Lower lobe of right lung (tissue), 2 donors: ENCODE measurements around the gene SIGLEC6. TPM values are rescaled to one million over a fixed set of nuclear protein-coding genes. Genes with fewer than 3 reads are reported as not detected.

Source experiments
- ATAC-seq, 2 donors: fragments of 200-7000 bp; cut with Tn5 transposase; one replicate each; pipeline ENCODE4 v1.9.1; 2020 to 2022; ENCODE audit warnings: mild to moderate bottlenecking in 2 of 2, moderate library complexity in 2 of 2
- DNase-seq: peaks from one replicate; pipeline ENCODE4 v3.0.0-alpha.2; 2020
- H3K27ac ChIP-seq: fragments of 200-600 bp; one replicate; pipeline ENCODE4 v1.8.0; 2022
- H3K27me3 ChIP-seq: fragments of 200-600 bp; one replicate; pipeline ENCODE4 v1.8.0; 2022; ENCODE audit warnings: low read depth
- H3K36me3 ChIP-seq: fragments of 200-600 bp; one replicate; pipeline ENCODE4 v1.8.0; 2022; ENCODE audit warnings: mild to moderate bottlenecking
- H3K4me1 ChIP-seq: fragments of 200-600 bp; one replicate; pipeline ENCODE4 v1.8.0; 2022
- H3K4me3 ChIP-seq: fragments of 200-600 bp; one replicate; pipeline ENCODE4 v1.8.0; 2022; ENCODE audit warnings: mild to moderate bottlenecking
- H3K9me3 ChIP-seq: fragments of 200-600 bp; one replicate; pipeline ENCODE4 v1.8.0; 2022
- CTCF ChIP-seq: fragments of 200-600 bp; IDR thresholded peaks from one replicate; pipeline ENCODE4 v1.8.0; 2022; ENCODE audit warnings: antibody characterized with exemption, mild to moderate bottlenecking
- intact Hi-C: fragments of 100-400 bp; cut with DNase I; formaldehyde crosslinking; loops from one replicate; pipeline ENCODE4 v1.11.0; 2022
- total RNA-seq: library from RNA; stranded (reverse); fragmentation: NEBNext Ultra II Directional; extraction: Animal tissue kit (Norgen Biotek cat#: 25700); gene quantifications from one replicate; pipeline ENCODE4 v1.2.1, GENCODE V29; 2021
- donor health status: DM: no; HTN: yes; CAD: no; lungs with severe emphysema.

SIGLEC6 gene
- total RNA-seq, 1 donor from 2014 or later: 6.5 TPM

GRCh38 chr19:51529301-51529700 is 2.2 kb downstream of the SIGLEC6 start:
- H3K27ac ChIP-seq: no peak overlapping the region
- no peak for DNase-seq

DNA sequence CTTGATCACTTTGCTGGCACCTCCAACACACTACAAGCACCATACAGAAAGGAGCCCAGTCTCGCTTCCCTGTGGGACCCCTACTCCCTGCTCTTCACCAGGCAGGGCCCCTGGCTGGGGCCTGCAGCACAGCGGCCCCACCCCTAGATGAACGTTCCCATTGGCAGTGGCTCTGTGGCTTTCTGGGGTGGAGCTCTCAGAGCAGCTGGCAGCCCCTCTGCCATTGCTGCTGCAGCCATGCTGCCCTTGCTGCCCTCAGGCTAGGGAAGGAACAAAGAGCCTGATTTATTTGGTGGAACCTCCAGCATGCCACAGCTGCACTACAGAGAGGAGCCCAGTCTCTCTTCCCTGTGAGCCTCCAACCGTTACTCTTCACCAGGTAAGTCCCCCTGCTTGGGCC is 5.8 kb downstream of the SIGLEC6 start:
- intact Hi-C loops: no loop called here
- no peak for TF ChIP-seq CTCF
- no peaks in the 10 kb centered on the region for H3K36me3 ChIP-seq
- ATAC-seq (no peak), DNase-seq (no peak)
- no peaks in the 10 kb centered on the region for H3K9me3 ChIP-seq
- no peaks in the 10 kb centered on the region for H3K4me1 ChIP-seq
- no peak overlapping the region for H3K27ac ChIP-seq
- H3K27me3 ChIP-seq: peaks cover 5% of the 10 kb centered on the region
- H3K4me3 ChIP-seq: no peak overlapping the region

More at GRCh38 chr19:51529301-51529700, 2.2 kb downstream of the SIGLEC6 start:
- Histone ChIP-seq H3K4me3 (no peak overlapping the region), H3K9me3 (no peaks in the 10 kb centered on the region), H3K36me3 (no peaks in the 10 kb centered on the region), H3K27me3 (no peaks in the 10 kb centered on the region), H3K4me1 (no peaks in the 10 kb centered on the region)
- no peak for TF ChIP-seq CTCF
- no peak for ATAC-seq
- intact Hi-C loops: no loop called here

DNA sequence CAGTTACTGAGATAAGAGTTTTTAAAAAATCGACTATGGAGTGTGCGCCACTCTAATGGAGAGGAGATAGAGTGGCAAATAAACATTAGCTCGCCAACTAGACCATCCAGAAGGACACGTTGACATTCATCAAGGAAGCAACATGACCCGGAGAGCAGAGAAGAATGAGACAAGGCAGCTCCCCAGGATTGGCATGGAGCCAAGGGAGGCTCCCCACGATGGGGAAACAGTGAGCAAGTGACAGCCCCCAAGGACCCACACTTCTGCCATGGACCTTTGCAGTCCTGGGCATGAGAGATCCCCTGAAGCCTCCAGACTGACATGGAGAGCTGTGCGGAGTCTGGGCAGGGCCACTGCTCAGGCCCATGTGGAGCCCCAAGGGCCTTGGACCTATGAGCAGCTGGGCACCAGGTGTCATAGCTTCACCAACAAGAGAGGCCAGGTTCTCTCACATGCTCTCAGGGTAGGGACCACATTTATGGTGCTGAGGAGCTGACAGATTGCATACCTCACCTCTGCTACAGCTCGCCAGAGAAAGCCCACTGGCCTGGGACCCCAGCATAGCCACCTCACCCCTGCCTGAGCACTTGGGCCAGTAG is 6.7 kb downstream of the SIGLEC6 start:
- DNase-seq (no peak), ATAC-seq (no peak)
- Histone ChIP-seq H3K36me3 (no peaks in the 10 kb centered on the region), H3K4me3 (no peak overlapping the region), H3K27me3 (peaks cover 5% of the 10 kb centered on the region), H3K9me3 (no peaks in the 10 kb centered on the region), H3K27ac (no peak overlapping the region), H3K4me1 (no peaks in the 10 kb centered on the region)
- intact Hi-C loops: no loop called here
- no peak for TF ChIP-seq CTCF

DNA sequence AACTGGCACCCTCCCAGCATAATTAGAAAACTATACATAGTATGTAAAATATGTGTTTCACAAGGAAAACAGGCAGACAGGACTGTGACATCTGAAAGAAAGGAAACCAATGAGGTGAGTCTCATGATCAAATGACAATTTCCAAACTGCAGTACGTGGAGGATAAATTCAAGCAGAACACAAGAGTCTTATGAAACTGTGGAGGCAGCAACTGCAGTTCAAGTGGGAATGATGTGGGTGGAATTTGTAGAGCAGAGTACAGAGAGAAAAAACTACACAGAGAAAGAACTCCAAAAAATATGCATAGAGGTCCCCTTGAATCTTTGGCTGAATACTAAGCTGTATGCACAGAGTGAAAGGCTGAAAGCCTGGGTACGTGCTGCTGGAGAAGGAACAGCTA is 9.7 kb downstream of the SIGLEC6 start:
- Histone ChIP-seq H3K4me1 (no peaks in the 10 kb centered on the region), H3K9me3 (no peaks in the 10 kb centered on the region), H3K4me3 (no peak overlapping the region), H3K27me3 (peaks cover 8% of the 10 kb centered on the region), H3K36me3 (no peaks in the 10 kb centered on the region), H3K27ac (no peak overlapping the region)
- no peak for TF ChIP-seq CTCF
- DNase-seq (no peak), ATAC-seq (no peak)
- intact Hi-C loops: no loop called here

- Histone ChIP-seq H3K27ac (no peak overlapping the region), H3K27me3 (peaks cover 8% of the 10 kb centered on the region), H3K4me1 (no peaks in the 10 kb centered on the region), H3K9me3 (no peaks in the 10 kb centered on the region), H3K4me3 (no peak overlapping the region), H3K36me3 (no peaks in the 10 kb centered on the region)
- intact Hi-C loops: no loop called here
- DNase-seq (no peak), ATAC-seq (no peak)
- TF ChIP-seq CTCF: no peak
Measured at GRCh38 chr19:51521357-51521756, 10.1 kb downstream of the SIGLEC6 start.
